A204.1 (cell line): ENCODE results near the gene ACACA.

Experiments used
- FAIRE-seq: peaks from 2 replicates; lab custom pipeline; 2012; peaks lifted over from hg19 to GRCh38; lab: Jason Lieb, UNC

Gene ACACA

DNA sequence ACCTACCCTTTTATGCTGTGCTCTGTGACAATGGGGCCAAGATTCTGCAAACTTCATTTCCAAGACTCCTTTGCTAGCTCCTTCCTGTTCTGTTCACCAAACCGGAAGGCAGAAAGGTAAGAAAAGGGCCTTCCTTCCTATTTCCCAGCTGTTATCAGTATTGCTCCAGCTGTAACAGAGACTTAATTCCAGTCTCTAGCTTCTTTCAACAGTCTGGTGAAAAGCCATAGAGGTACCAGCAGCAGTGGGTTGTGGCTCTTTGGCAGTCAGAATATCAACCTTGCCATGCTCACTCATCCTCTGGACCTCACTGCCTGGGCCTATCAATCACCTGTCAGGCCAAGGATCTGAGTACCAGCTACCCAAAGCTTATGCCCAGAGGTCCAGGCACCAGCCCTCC is 120.2 kb downstream of the ACACA start:
- no peak for FAIRE-seq

- no peak for FAIRE-seq
Measured at GRCh38 chr17:37284191-37284590, 122.4 kb downstream of the ACACA start.

- no peak for FAIRE-seq
Measured at GRCh38 chr17:37283414-37283961, 123.1 kb downstream of the ACACA start.

- FAIRE-seq: no peak
Measured at GRCh38 chr17:37280841-37281240, 125.8 kb downstream of the ACACA start.

GRCh38 chr17:37278247-37278894 is 128.3 kb downstream of the ACACA start:
- no peak for FAIRE-seq

DNA sequence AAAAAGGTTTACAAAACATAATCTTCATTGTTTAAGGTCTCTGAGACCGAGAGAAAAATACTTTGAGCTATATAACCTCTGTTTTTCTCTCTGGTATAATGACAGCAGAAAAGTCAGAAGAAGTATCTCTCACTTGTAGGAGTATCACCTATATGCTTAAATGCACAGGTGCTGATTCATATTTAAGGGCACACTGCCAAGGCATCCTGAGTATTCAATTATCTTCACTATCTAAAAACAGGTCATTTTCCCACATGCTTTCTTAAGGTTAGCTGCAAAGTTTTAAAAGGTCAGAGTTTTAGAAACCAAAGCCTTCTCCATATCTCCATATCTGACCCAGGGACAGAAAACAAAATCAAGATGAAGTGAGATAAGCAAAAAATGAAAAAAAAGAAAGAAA is 130.2 kb downstream of the ACACA start:
- no peak for FAIRE-seq

DNA sequence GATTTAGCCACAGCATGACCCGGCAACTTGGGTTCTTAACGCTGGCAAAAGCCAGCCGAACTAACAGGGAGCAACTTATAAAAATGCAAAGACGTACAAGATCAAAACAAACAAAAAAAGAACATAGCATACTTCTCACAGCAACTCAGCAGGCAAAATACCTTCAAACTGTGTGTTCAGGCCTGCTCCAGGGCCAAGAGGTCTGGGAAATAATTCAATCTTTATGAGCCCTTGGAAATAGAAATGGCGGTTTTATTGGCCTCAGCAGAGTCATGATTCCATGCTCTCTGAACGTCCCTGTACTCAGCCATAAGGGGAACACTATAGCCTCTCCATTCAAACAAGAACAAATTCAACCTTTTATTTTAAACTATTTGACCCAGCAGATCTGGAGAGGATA is 132.2 kb downstream of the ACACA start:
- FAIRE-seq: no peak

GRCh38 chr17:37273409-37274051 is 133.1 kb downstream of the ACACA start:
- no peak for FAIRE-seq

GRCh38 chr17:37265446-37266173 is 141.0 kb downstream of the ACACA start:
- no peak for FAIRE-seq

DNA sequence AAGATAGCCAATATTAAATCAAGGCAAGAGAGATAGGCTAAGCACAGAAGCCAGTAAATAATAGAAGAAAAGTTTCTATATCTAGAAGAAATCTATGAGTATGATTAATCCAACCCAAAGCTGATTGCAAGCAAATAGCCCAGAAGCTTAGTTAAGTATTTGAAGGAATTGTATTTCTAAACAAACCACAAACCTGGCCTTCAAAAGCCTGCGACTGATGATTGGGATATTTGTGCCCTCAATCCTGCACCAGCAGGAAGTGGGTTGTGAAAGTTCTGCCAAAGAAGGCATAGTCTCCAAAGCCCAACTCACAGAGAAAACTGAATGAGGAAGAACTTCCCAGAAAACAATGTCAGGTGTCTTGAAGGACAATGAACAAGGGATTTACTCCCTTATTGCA is 145.3 kb downstream of the ACACA start:
- FAIRE-seq: no peak

DNA sequence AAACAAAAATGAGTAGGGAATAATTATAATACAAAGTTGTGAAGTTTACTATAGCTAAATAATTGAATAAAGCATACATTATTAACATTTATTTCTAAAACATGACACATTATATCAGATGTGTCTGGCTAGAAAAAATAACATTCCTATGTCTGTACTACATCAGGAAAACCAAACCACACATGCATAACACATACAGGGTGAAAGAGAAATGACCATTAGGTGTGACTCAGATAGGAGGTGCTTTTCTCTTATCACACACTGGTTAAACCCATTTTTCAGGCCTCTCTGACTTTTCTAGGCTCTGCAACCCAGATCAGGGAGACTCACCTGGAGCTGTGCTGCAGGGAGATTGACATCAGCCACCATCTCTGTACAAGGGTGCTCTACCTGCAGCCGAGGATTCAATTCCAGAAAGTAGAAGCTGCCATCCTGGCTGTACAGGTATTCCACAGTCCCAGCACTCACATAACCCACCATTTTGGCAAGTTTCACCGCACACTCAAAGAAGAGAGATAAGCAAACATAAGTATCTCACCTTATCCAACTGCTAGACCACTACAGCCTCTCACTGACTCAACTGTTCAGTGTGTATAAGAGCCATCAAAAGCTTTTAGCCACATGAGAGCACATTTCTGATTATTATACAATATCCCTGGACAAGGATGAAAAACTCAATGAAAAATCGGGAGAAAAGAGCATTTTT is 147.5 kb downstream of the ACACA start:
- no peak for FAIRE-seq

DNA sequence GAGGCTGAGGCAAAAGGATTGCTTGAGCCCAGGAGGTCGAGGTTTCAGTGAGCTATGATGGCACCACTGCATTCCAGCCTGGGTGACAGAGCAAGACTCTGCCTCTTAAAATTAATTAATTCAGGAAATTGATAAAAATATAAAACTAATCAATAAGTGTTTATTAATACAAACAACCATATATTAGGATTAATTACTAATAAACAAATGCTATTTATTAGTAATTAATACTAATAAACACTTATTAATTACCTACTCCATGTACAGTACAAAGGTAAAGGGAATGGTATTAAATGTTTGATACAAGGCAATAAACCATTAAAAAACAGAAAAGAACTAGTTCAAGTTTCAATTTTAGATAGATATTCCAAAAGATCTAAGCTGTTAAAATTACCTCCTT is 150.0 kb downstream of the ACACA start:
- FAIRE-seq: no peak

DNA sequence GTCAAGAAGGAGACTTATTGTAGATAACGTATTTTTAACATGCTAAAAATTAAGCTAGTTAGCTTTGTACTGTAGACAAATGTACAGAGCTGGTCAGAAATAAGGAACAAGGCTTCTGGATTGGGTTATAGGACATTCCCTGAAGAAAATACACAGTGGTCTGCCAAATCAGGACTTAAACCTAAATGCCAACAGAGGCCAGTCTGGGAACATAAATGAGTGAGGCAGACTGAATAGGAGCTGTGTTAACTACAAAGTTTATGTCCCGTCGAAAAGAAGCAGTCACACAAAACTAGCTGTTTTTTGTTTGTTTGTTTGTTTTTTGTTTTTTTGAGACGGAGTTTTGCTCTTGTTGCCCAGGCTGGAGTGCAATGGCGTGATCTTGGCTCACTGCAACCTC is 151.2 kb downstream of the ACACA start:
- FAIRE-seq: no peak

DNA sequence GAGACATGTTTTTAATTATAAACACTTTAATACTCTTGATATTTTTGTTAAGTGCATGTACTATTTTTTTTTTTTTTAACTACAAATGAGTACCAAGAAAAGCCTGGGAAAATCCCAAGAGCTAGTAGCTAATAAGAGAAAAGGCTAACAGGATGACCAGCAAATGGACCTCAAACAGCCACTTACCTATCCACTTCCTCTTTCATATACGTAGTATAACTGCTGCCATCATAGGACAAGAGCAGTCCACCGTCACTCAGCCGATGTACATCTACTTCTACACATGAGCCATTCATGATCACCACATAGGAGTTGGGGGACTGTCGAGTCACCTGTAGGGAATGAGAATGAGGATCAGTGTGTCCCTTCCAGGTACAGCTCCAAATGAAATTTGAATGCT is 158.8 kb downstream of the ACACA start:
- FAIRE-seq: no peak

DNA sequence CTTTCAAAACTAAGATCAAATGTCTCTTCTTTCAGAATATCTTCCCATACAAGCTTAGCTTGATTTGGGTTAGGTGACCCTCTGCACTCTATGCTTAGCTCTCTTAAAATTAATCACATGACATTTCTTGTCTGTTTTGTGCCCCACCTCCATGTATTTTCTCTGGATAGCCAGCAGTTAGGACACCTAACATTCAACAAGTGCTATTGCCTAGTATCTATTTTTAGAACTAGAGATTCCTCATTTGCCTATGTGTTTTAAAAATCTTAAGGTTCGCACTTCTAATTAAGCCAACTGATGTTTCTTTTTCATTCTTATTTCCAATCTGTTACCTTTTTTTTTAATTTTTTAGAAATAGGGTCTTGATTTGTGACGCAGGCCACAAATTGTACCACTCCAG is 160.6 kb downstream of the ACACA start:
- no peak for FAIRE-seq

- no peak for FAIRE-seq
Measured at GRCh38 chr17:37240381-37240780, 166.3 kb downstream of the ACACA start.

- no peak for FAIRE-seq
Measured at GRCh38 chr17:37239690-37240334, 166.8 kb downstream of the ACACA start.

GRCh38 chr17:37234106-37234505 is 172.5 kb downstream of the ACACA start:
- FAIRE-seq: no peak

GRCh38 chr17:37233036-37233435 is 173.6 kb downstream of the ACACA start:
- FAIRE-seq: no peak

GRCh38 chr17:37231887-37232286 is 174.7 kb downstream of the ACACA start:
- FAIRE-seq: no peak

- FAIRE-seq: no peak
Measured at GRCh38 chr17:37230633-37231032, 176.0 kb downstream of the ACACA start.

GRCh38 chr17:37225465-37225864 is 181.2 kb downstream of the ACACA start:
- no peak for FAIRE-seq
